C1 segment of cervical spinal cord (tissue), 14 donors: ENCODE results near the gene MYO1B.

Experiments
- DNase-seq, 14 donors: peaks; one replicate each; lab custom pipeline; 2025; lab: John Stamatoyannopoulos, UW

Gene MYO1B

GRCh38 chr2:191258996-191259395 is 13.8 kb downstream of the MYO1B start:
- no peak for DNase-seq

GRCh38 chr2:191262436-191262835 is 17.2 kb downstream of the MYO1B start:
- DNase-seq = no peak

- DNase-seq = no peak
Measured at GRCh38 chr2:191263050-191263449, 17.8 kb downstream of the MYO1B start.

GRCh38 chr2:191264647-191265081 is 19.5 kb downstream of the MYO1B start:
- no peak for DNase-seq

- DNase-seq = no peak
Measured at GRCh38 chr2:191265311-191266170, 20.3 kb downstream of the MYO1B start.

GRCh38 chr2:191266201-191266600 is 21.0 kb downstream of the MYO1B start:
- no peak for DNase-seq

- no peak for DNase-seq
Measured at GRCh38 chr2:191268596-191268995, 23.4 kb downstream of the MYO1B start.

- no peak for DNase-seq
Measured at GRCh38 chr2:191270306-191271161, 25.3 kb downstream of the MYO1B start.

- DNase-seq = no peak
Measured at GRCh38 chr2:191272064-191272463, 26.9 kb downstream of the MYO1B start.

GRCh38 chr2:191274413-191274815 is 29.2 kb downstream of the MYO1B start:
- no peak for DNase-seq

GRCh38 chr2:191276792-191277465 is 31.7 kb downstream of the MYO1B start:
- DNase-seq = no peak

GRCh38 chr2:191280290-191280689 is 35.1 kb downstream of the MYO1B start:
- DNase-seq = no peak

- DNase-seq = no peak
Measured at GRCh38 chr2:191280834-191281756, 35.9 kb downstream of the MYO1B start.

GRCh38 chr2:191285252-191285651 is 40.0 kb downstream of the MYO1B start:
- no peak for DNase-seq

GRCh38 chr2:191287820-191288219 is 42.6 kb downstream of the MYO1B start:
- no peak for DNase-seq

GRCh38 chr2:191289049-191289448 is 43.8 kb downstream of the MYO1B start:
- DNase-seq = no peak

- DNase-seq = no peak
Measured at GRCh38 chr2:191291471-191291870, 46.3 kb downstream of the MYO1B start.

GRCh38 chr2:191292869-191293268 is 47.7 kb downstream of the MYO1B start:
- no peak for DNase-seq

- no peak for DNase-seq
Measured at GRCh38 chr2:191295088-191295487, 49.9 kb downstream of the MYO1B start.

GRCh38 chr2:191296083-191297006 is 51.1 kb downstream of the MYO1B start:
- no peak for DNase-seq
